GM12878 (cell line): Measurements from ENCODE around the gene ZBED4.

ENCODE experiments used
- ATF3 ChIP-seq: IDR thresholded peaks from 2 replicates; pipeline ENCODE4 v1.6.1; 2011; ENCODE audit warnings: low read depth, mild to moderate bottlenecking, low read length, moderate library complexity, borderline replicate concordance; ENCODE audit errors: extremely low read depth
- EGR1 ChIP-seq, 2 experiments: IDR thresholded peaks; 1 replicate in 1 of 2; 2 replicates in 1 of 2; pipeline ENCODE4 v1.6.1; 2011 to 2012; ENCODE audit warnings: low read depth in 2 of 2, low read length in 2 of 2, borderline replicate concordance in 1 of 2, mild to moderate bottlenecking in 1 of 2, moderate library complexity in 1 of 2
- EP300 ChIP-seq, 2 experiments: fragments of 150-350 bp in 1 of 2; IDR thresholded peaks; 2 replicates each; pipeline ENCODE4 v1.6.1; 2011 to 2012; ENCODE audit warnings: low read depth in 2 of 2, low read length in 2 of 2, borderline replicate concordance in 1 of 2, improper control_type of control experiment in 1 of 2, inconsistent platforms in 1 of 2; ENCODE audit not compliant: control insufficient read depth in 1 of 2
- ESRRA ChIP-seq: IDR thresholded peaks from 2 replicates; pipeline ENCODE4 v1.6.1; 2012; ENCODE audit warnings: mild to moderate bottlenecking, low read length, improper control_type of control experiment
- EZH2 ChIP-seq: IDR thresholded peaks from 2 replicates; pipeline ENCODE4 v1.6.1; 2012; ENCODE audit warnings: low read depth, mild to moderate bottlenecking, control low read depth, inconsistent platforms, low read length, borderline replicate concordance; ENCODE audit not compliant: control insufficient read depth
- FOXK2 ChIP-seq: fragments of 450-650 bp; IDR thresholded peaks from 2 replicates; pipeline ENCODE4 v1.6.1; 2017; ENCODE audit warnings: mild to moderate bottlenecking, moderate library complexity
- KAT2A ChIP-seq: conservative IDR thresholded peaks from 2 replicates; pipeline ENCODE4 v1.6.1; 2011; ENCODE audit warnings: low read depth, low read length; ENCODE audit not compliant: control insufficient read depth
- MEF2B ChIP-seq: fragments of 450-650 bp; IDR thresholded peaks from 2 replicates; pipeline ENCODE4 v1.6.1; 2018; ENCODE audit warnings: mild to moderate bottlenecking, moderate library complexity; ENCODE audit not compliant: partially characterized antibody, poor library complexity, severe bottlenecking
- SUZ12 ChIP-seq: fragments of 200-600 bp; sonication (generic); IDR thresholded peaks from one replicate; pipeline ENCODE4 v1.6.1; 2018; ENCODE audit warnings: antibody characterized with exemption, mild to moderate bottlenecking; ENCODE audit not compliant: unreplicated experiment
- TAF1 ChIP-seq: IDR thresholded peaks from 2 replicates; pipeline ENCODE4 v1.6.1; 2011; ENCODE audit warnings: mild to moderate bottlenecking, low read depth, low read length, borderline replicate concordance
- YY1 ChIP-seq: IDR thresholded peaks from 2 replicates; pipeline ENCODE4 v1.6.1; 2011; ENCODE audit warnings: low read depth, mild to moderate bottlenecking, low read length
- TF ChIP-seq, protein P1 (sequence below): fragments of 450-650 bp; IDR thresholded peaks from 2 replicates; pipeline ENCODE4 v1.6.1; 2018; ENCODE audit warnings: mild to moderate bottlenecking, low read depth, moderate library complexity; ENCODE audit not compliant: partially characterized antibody
- TF ChIP-seq, protein P2 (sequence below): fragments of 450-650 bp; IDR thresholded peaks from 2 replicates; pipeline ENCODE4 v1.6.1; 2016; ENCODE audit warnings: mild to moderate bottlenecking, moderate library complexity, borderline replicate concordance

- TF ChIP-seq TAF1 (no peak), SUZ12 (no peak), MEF2B (no peak), EGR1 (IDR thresholded peaks at IDR 0.05; ENCODE audit: borderline replicate concordance in 1 of 2, low read depth in 2 of 2, low read length in 2 of 2) (no peak), EP300 (IDR thresholded peaks at IDR 0.05; ENCODE audit: borderline replicate concordance in 1 of 2, control insufficient read depth in 1 of 2, low read depth in 2 of 2, low read length in 2 of 2) (no peak), EZH2 (no peak), ATF3 (no peak), FOXK2 (no peak), KAT2A (no peak), YY1 (no peak), ESRRA (no peak)
- TF ChIP-seq, protein P1, sequence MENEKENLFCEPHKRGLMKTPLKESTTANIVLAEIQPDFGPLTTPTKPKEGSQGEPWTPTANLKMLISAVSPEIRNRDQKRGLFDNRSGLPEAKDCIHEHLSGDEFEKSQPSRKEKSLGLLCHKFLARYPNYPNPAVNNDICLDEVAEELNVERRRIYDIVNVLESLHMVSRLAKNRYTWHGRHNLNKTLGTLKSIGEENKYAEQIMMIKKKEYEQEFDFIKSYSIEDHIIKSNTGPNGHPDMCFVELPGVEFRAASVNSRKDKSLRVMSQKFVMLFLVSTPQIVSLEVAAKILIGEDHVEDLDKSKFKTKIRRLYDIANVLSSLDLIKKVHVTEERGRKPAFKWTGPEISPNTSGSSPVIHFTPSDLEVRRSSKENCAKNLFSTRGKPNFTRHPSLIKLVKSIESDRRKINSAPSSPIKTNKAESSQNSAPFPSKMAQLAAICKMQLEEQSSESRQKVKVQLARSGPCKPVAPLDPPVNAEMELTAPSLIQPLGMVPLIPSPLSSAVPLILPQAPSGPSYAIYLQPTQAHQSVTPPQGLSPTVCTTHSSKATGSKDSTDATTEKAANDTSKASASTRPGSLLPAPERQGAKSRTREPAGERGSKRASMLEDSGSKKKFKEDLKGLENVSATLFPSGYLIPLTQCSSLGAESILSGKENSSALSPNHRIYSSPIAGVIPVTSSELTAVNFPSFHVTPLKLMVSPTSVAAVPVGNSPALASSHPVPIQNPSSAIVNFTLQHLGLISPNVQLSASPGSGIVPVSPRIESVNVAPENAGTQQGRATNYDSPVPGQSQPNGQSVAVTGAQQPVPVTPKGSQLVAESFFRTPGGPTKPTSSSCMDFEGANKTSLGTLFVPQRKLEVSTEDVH = no peak
- TF ChIP-seq, protein P2, sequence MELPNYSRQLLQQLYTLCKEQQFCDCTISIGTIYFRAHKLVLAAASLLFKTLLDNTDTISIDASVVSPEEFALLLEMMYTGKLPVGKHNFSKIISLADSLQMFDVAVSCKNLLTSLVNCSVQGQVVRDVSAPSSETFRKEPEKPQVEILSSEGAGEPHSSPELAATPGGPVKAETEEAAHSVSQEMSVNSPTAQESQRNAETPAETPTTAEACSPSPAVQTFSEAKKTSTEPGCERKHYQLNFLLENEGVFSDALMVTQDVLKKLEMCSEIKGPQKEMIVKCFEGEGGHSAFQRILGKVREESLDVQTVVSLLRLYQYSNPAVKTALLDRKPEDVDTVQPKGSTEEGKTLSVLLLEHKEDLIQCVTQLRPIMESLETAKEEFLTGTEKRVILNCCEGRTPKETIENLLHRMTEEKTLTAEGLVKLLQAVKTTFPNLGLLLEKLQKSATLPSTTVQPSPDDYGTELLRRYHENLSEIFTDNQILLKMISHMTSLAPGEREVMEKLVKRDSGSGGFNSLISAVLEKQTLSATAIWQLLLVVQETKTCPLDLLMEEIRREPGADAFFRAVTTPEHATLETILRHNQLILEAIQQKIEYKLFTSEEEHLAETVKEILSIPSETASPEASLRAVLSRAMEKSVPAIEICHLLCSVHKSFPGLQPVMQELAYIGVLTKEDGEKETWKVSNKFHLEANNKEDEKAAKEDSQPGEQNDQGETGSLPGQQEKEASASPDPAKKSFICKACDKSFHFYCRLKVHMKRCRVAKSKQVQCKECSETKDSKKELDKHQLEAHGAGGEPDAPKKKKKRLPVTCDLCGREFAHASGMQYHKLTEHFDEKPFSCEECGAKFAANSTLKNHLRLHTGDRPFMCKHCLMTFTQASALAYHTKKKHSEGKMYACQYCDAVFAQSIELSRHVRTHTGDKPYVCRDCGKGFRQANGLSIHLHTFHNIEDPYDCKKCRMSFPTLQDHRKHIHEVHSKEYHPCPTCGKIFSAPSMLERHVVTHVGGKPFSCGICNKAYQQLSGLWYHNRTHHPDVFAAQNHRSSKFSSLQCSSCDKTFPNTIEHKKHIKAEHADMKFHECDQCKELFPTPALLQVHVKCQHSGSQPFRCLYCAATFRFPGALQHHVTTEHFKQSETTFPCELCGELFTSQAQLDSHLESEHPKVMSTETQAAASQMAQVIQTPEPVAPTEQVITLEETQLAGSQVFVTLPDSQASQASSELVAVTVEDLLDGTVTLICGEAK = no peak
These were observed 74.0 kb downstream of the ZBED4 start for GRCh38 chr22:49927483-49928184.
